Keratinocyte (primary cell): ENCODE results near the gene MAP3K5. TPM values are rescaled to one million over a fixed set of nuclear protein-coding genes. Genes with fewer than 3 reads are reported as not detected.

Experiments
- DNase-seq: peaks from one replicate; pipeline ENCODE4 v3.0.0-alpha.2; 2011; ENCODE audit warnings: low read depth, missing footprints, low spot score
- FAIRE-seq: peaks from 2 replicates; lab custom pipeline; 2011; peaks lifted over from hg19 to GRCh38; lab: Jason Lieb, UNC
- H2AFZ ChIP-seq: 2 replicates; pipeline ENCODE4 v1.6.0; 2012; ENCODE audit warnings: low read length, control low read depth, inconsistent platforms; ENCODE audit not compliant: control insufficient read depth
- H3K27ac ChIP-seq: 2 replicates; pipeline ENCODE4 v1.5.1; 2011; ENCODE audit warnings: low read length; ENCODE audit not compliant: control insufficient read depth, insufficient read depth
- H3K27me3 ChIP-seq: 3 replicates; pipeline ENCODE4 v1.6.0; 2011; ENCODE audit warnings: low read length; ENCODE audit not compliant: control insufficient read depth, insufficient read depth; ENCODE audit errors: extremely low read depth
- H3K36me3 ChIP-seq, 2 experiments: 2 replicates in 1 of 2; 3 replicates in 1 of 2; pipeline ENCODE4 v1.5.1; 2011; ENCODE audit warnings: low read length in 2 of 2, mild to moderate bottlenecking in 1 of 2; ENCODE audit not compliant: control insufficient read depth in 2 of 2, insufficient read depth in 2 of 2; ENCODE audit errors: extremely low read depth in 1 of 2
- H3K4me1 ChIP-seq: 3 replicates; pipeline ENCODE4 v1.5.1; 2011; ENCODE audit warnings: low read length; ENCODE audit not compliant: control insufficient read depth, insufficient read depth; ENCODE audit errors: extremely low read depth
- H3K4me2 ChIP-seq: 3 replicates; pipeline ENCODE4 v1.6.0; 2011; ENCODE audit warnings: low read depth, low read length; ENCODE audit not compliant: control insufficient read depth, insufficient read depth; ENCODE audit errors: extremely low read depth
- H3K4me3 ChIP-seq, 3 experiments: fragments of 200-600 bp in 1 of 3; sonication (generic) in 1 of 3; 2 replicates in 2 of 3; 3 replicates in 1 of 3; pipeline ENCODE4 v1.5.1; 2011 to 2016; ENCODE audit warnings: low read length in 3 of 3, mild to moderate bottlenecking in 3 of 3, control low read depth in 2 of 3, inconsistent platforms in 1 of 3, low read depth in 1 of 3, mixed read lengths in 1 of 3, mixed run types in 1 of 3, moderate library complexity in 1 of 3; ENCODE audit not compliant: control insufficient read depth in 2 of 3, insufficient read depth in 2 of 3; ENCODE audit errors: extremely low read depth in 1 of 3
- H3K79me2 ChIP-seq: 2 replicates; pipeline ENCODE4 v1.6.0; 2012; ENCODE audit warnings: low read length; ENCODE audit not compliant: control insufficient read depth, insufficient read depth
- H3K9ac ChIP-seq: 3 replicates; pipeline ENCODE4 v1.6.0; 2011; ENCODE audit warnings: low read length; ENCODE audit not compliant: control insufficient read depth, insufficient read depth; ENCODE audit errors: extremely low read depth
- H3K9me1 ChIP-seq: 3 replicates; pipeline ENCODE4 v1.6.0; 2011; ENCODE audit warnings: low read length; ENCODE audit not compliant: control insufficient read depth, insufficient read depth; ENCODE audit errors: extremely low read depth
- H3K9me3 ChIP-seq: 2 replicates; pipeline ENCODE4 v1.5.1; 2012; ENCODE audit warnings: low read depth, low read length; ENCODE audit not compliant: control insufficient read depth
- H4K20me1 ChIP-seq: 3 replicates; pipeline ENCODE4 v1.6.0; 2011; ENCODE audit warnings: low read length; ENCODE audit not compliant: control insufficient read depth, insufficient read depth; ENCODE audit errors: extremely low read depth
- CTCF ChIP-seq, 3 experiments: IDR thresholded peaks in 1 of 3; conservative IDR thresholded peaks in 1 of 3; optimal IDR thresholded peaks in 1 of 3; 2 replicates in 2 of 3; 3 replicates in 1 of 3; pipeline versions ENCODE3 to v1.5.1; 2011; ENCODE audit warnings: low read length in 3 of 3, mild to moderate bottlenecking in 3 of 3, moderate library complexity in 2 of 3, control low read depth in 1 of 3, inconsistent platforms in 1 of 3; ENCODE audit not compliant: insufficient read depth in 2 of 3; ENCODE audit errors: extremely low read depth in 1 of 3
- EZH2 ChIP-seq: IDR thresholded peaks from one replicate; pipeline ENCODE4 v1.6.1; 2012; ENCODE audit warnings: inconsistent platforms, mild to moderate bottlenecking, low read length, moderate library complexity
- dilution Hi-C: fragments of 300-500 bp; cut with MboI; formaldehyde crosslinking; loops from one replicate; pipeline ENCODE4 v1.7.0; 2020; ENCODE audit warnings: low sequenced_read_pairs; ENCODE audit not compliant: extremely low pct_ligation_motif_present
- polyA plus RNA-seq, 5 experiments: library from polyadenylated mRNA; depleted of rRNA in 3 of 5; stranded (reverse) in 3 of 5; stranded (forward) in 1 of 5; unstranded in 1 of 5; fragments of >200 nt; gene quantifications; 1 replicate in 1 of 5; 2 replicates in 3 of 5; 3 replicates in 1 of 5; pipeline versions ENCODE4 v1.2.1 to v1.2.3, GENCODE V29; 2011 to 2012; ENCODE audit warnings: missing spikeins in 2 of 5, low read depth in 1 of 5, low replicate concordance in 1 of 5

The MAP3K5 gene
- polyA plus RNA-seq, 1 donor (not counting 4 experiments of a cell fraction or from before 2014, with no cell fraction given), result 3.4 TPM

GRCh38 chr6:136546331-136546730, 245.9 kb downstream of the MAP3K5 start:
- FAIRE-seq (no peak), DNase-seq (no peak)
- Histone ChIP-seq H3K27ac (no peak overlapping the region), H3K36me3 (no peaks in the 10 kb centered on the region), H3K9me1 (no peaks in the 10 kb centered on the region), H2AFZ (no peak overlapping the region), H3K4me1 (peaks cover 8% of the 10 kb centered on the region), H3K79me2 (peaks cover 57% of the 10 kb centered on the region), H3K9me3 (no peaks in the 10 kb centered on the region), H3K4me3 (no peak overlapping the region), H4K20me1 (no peaks in the 10 kb centered on the region), H3K27me3 (no peaks in the 10 kb centered on the region), H3K4me2 (no peak overlapping the region), H3K9ac (no peak overlapping the region)
- TF ChIP-seq CTCF (optimal IDR thresholded peaks at IDR 0.05 in 1 of 3, IDR thresholded peaks at IDR 0.05 in 1 of 3, conservative IDR thresholded peaks at IDR 0.05 in 1 of 3; ENCODE audit: extremely low read depth in 1 of 3, insufficient read depth in 2 of 3, low read length in 3 of 3), result no peak
- dilution Hi-C loops, result no loop called here

GRCh38 chr6:136544326-136544725, 248.0 kb downstream of the MAP3K5 start:
- Histone ChIP-seq H3K27ac (no peak overlapping the region), H3K4me1 (peaks cover 8% of the 10 kb centered on the region), H3K4me3 (no peak overlapping the region), H3K79me2 (peaks cover 68% of the 10 kb centered on the region), H3K9me1 (no peaks in the 10 kb centered on the region), H3K27me3 (no peaks in the 10 kb centered on the region), H4K20me1 (no peaks in the 10 kb centered on the region), H2AFZ (no peak overlapping the region), H3K9ac (no peak overlapping the region), H3K36me3 (no peaks in the 10 kb centered on the region), H3K9me3 (no peaks in the 10 kb centered on the region), H3K4me2 (no peak overlapping the region)
- TF ChIP-seq EZH2 (no peak), CTCF (optimal IDR thresholded peaks at IDR 0.05 in 1 of 3, IDR thresholded peaks at IDR 0.05 in 1 of 3, conservative IDR thresholded peaks at IDR 0.05 in 1 of 3; ENCODE audit: extremely low read depth in 1 of 3, insufficient read depth in 2 of 3, low read length in 3 of 3) (no peak)
- DNase-seq (no peak), FAIRE-seq (no peak)
- dilution Hi-C loops, result no loop called here
